Cerebellar nuclear complex (tissue), 1 donor: ENCODE results near the gene MUC21.
"Not testable (repeated sequence)": the region's sequence is repeated elsewhere in the genome, so short reads cannot be mapped to it uniquely, and the experiment has no call there.

ENCODE experiments used
- DNase-seq, 2 experiments: peaks; one replicate each; lab custom pipeline; 2025; lab: John Stamatoyannopoulos, UW

The MUC21 gene

GRCh38 chr6:31009731-31010130, 26.2 kb downstream of the MUC21 start:
- no peak for DNase-seq

- no peak for DNase-seq
Observed at GRCh38 chr6:31010393-31011060, 27.0 kb downstream of the MUC21 start, which contains the start of gene MUC22. Gene MUC22 (plus strand): TSS chr6:31010474. CDS start chr6:31010707, 233 bp downstream.

GRCh38 chr6:31011153-31011552, 27.6 kb downstream of the MUC21 start:
- no peak for DNase-seq

- no peak for DNase-seq
Observed at GRCh38 chr6:31016659-31017299, 33.3 kb downstream of the MUC21 start.

- DNase-seq, result not testable (repeated sequence)
Observed at GRCh38 chr6:31017436-31017835, 33.9 kb downstream of the MUC21 start.

GRCh38 chr6:31020057-31020456, 36.5 kb downstream of the MUC21 start:
- no peak for DNase-seq

- DNase-seq, result not testable (repeated sequence)
Observed at GRCh38 chr6:31020631-31021255, 37.2 kb downstream of the MUC21 start.

GRCh38 chr6:31021705-31022531, 38.4 kb downstream of the MUC21 start:
- DNase-seq, result not testable (repeated sequence)

GRCh38 chr6:31025595-31025994, 42.1 kb downstream of the MUC21 start:
- no peak for DNase-seq

GRCh38 chr6:31031095-31031494, 47.6 kb downstream of the MUC21 start:
- DNase-seq, result no peak

- DNase-seq, result no peak
Observed at GRCh38 chr6:31033075-31033474, 49.6 kb downstream of the MUC21 start.

GRCh38 chr6:31035862-31036497, 52.5 kb downstream of the MUC21 start:
- DNase-seq, result no peak

GRCh38 chr6:31037169-31037568, 53.7 kb downstream of the MUC21 start:
- no peak for DNase-seq

GRCh38 chr6:31037682-31038081, 54.2 kb downstream of the MUC21 start:
- no peak for DNase-seq

GRCh38 chr6:31038559-31038958, 55.0 kb downstream of the MUC21 start:
- DNase-seq, result no peak
